Ammon's horn (tissue), 1 donor: Measurements from ENCODE around the gene LANCL2.
A peak's percentile ranks its signal among the peaks of the same experiment; 100 is the strongest.
"Not testable (repeated sequence)": the region's sequence is repeated elsewhere in the genome, so short reads cannot be mapped to it uniquely, and the experiment has no call there.

Experiments used
- DNase-seq: peaks from one replicate; pipeline ENCODE4 v3.0.0-alpha.2; 2016; ENCODE audit warnings: low spot score

The LANCL2 gene

DNA sequence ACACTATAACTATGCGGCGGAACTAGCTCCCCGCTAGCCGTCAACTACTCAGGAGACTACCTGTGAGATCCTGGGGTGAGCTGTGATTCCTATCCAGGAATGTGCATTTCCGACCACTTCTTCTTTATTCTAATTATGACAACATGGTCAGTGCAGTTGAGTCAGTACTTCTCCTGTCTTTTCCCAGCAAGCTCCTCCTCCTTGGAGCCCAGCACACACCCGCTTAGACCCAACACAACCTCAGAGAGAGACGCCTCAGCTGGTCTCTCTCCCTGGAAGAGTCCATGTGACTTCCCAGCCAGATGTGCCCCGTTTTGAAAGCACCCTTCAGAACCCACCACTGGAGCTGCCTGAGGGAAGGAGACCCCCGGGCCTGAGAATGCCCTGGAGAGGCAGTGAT, 106.5 kb downstream of the LANCL2 start:
- DNase-seq = not testable (repeated sequence)

DNA sequence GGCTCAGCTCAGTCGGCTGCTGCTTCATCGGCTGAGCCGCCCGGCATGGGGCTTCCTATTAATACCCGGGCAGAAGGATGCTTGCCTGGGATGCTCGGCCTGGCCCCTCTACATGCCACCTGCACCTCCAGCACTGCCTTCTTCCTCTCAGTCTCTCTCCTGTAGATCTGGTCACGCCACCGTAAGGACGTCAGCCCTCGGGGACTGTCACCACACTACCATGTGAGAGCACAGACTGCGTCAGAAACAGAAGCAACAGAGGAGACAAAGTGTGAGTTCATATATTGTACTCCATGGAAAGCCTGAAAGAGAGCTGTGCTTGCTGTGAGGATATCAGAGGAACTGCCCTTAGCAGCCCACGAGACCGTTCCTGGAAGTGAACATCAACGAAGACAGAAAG, 107.3 kb downstream of the LANCL2 start:
- not testable (repeated sequence) for DNase-seq

GRCh38 chr7:55472928-55473725, 108.0 kb downstream of the LANCL2 start:
- no peak for DNase-seq

GRCh38 chr7:55473932-55474331, 108.8 kb downstream of the LANCL2 start:
- DNase-seq = no peak

DNA sequence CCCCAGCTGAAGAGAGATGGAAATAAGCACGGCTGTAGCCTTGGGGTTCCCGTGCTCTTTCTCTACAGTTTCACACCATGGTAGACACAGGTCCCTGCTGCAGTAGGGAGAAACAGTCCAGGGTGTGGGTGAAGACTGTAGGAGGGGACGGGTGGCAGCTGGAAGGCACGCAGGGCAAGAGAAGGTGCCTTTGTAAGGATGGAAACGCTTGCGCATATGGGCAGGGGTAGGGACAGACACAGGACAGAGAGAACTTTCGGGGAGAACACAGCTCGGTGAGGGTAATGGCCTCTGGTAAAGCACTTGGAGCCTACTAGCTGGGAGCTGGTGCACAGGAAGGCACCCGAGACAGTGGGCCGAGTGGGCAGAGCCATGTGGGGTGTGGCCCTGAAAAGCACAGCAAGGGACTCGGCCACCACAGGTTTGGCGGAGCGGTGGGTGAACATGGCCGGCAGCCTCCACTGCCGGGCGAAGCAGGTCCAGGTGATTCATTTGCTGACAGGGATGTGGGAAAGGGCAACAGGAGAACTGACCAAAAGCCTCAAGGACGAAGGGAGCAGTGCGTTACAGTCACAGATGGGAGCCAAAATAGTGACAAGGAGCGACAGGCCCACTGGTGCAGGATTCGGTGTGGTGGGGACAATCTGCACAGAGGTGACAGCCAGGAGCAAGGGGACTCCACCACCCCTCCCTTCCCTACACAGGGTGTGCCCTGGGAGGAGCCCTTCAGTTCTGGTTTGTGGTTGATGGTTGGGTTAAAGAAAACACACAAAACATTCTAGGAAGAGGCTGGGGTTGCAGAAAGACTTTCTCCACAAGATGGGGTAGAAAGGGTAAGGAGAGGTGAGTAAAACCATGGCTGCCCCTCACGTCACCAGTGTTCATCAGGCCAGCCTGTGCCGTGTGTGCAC, 110.1 kb downstream of the LANCL2 start:
- DNase-seq = no peak

DNA sequence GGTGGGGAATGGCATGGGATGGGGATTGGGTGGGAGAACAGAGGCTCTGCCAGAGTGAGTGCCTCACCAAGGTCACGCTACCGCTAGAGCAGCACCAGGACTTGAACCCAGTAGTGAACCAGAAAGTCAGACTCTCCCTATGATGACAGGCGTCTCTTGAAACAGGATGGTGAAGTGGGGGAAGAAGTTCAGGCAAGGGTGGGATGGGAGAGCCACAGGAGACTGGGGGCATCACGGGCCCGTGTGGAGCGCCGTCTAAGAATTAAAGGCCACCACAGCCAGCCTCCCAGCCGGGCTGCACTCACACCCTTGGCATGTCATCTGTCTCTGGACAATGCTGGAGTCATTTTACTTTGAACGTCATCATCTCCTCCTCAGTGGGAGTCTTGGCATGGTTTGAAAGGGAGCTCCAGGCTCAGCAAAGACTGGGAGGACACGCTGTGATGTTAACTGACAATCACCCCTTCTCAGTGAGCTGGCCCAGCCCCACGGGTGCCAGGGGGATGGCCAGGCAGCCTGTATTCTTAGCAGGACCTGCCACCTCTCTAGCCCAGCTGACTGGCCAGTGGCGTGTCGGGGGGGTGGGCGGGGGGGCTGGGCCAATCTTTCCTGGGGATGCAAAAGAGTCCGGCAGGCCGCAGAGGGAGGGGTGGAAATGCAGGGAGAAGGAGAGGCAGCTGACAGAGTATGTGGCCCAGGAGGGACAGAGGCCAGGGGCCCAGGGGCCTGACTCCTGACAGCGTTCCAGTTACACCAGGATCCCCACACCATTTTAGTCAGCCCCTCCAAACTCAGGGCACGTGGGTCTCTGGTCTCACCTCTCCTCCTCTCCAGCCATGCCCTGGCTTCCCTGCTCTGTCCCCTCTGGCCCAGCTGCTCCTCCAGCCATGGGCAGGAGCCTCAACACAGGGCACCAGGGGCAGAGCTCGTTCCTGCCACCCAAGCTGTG, 111.0 kb downstream of the LANCL2 start:
- DNase-seq = peak; percentile 73

GRCh38 chr7:55476852-55477780, 112.0 kb downstream of the LANCL2 start:
- DNase-seq = no peak

DNA sequence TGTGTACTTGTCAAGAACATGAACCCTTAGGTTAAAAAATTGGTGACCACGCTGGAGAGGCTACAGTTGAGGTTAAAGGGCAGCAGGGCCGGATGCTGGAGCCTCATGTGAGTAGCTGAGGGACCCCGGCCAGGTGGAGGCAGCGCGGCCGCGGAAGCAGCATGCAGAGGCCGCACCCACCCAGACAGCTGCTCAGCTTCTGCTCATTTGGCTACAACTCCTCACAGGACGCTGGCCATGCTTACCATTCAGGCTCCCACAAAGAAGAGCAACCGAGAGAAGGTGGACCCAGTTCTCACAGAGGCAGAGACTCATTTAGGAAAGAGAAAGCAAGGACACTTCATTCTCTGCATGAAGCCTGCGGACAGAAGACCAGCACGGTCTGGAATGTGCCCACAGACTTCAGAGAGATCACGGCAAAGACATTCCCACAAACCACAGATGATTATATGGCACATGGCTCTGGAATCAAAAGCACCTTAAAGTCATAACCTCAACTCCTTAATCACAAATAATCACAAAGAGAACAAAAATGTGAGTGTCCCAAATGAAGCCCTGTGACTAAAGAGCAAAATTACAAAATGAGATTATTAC, 112.7 kb downstream of the LANCL2 start:
- DNase-seq = no peak

GRCh38 chr7:55478700-55479099, 113.6 kb downstream of the LANCL2 start:
- no peak for DNase-seq

DNA sequence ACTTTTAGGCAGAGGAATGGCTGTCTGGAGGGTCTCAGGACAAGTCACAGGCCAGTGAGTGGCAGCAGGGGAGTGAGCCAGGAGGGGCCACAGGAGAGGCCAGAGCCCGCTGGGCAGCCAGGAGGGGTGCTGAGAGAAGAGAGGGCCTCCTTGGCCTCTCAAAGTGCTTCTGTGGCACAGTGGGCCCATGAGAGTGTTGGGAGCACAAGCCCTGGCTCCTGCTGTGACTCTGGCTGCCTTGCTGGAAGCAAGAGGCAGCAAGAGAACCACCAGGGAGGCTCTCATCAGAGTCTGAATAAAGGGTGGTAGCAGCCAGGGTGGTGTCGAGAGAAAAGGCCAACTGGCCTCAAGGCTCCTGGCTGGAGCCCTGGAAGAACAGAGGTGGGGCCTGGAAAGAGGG, 116.0 kb downstream of the LANCL2 start:
- no peak for DNase-seq

- DNase-seq = no peak
These were observed 117.9 kb downstream of the LANCL2 start for GRCh38 chr7:55483046-55483445.
